ENCODE results near the gene ECSIT.
A peak's percentile ranks its signal among the peaks of the same experiment; 100 is the strongest.

ECSIT gene

DNA sequence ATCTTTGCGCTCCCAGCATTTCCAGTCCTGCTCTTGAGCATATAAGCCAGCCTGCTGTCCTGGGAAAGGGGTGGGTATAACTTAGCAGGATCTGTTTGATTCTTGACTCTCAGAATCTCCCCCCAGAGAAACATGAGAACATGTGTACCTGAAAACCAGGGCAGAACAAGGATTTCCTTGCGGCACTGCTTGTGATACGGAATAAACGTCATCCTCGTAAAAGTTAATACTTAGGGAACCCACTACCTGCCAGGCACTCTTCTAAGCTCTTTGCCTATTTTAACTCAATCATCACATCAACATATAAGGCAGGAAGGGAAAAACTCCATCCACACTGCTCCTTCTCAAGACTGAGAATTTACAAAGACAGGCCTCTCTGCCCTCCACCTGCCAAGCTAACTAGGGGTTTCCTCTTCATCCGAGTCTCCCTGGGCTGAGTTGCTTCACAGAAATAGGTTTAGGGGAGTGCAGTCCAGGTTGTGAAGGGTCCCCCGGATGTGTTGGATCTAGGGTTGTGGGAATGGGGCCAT is 24.4 kb downstream of the ECSIT start:
- no peak for DNase-seq

DNA sequence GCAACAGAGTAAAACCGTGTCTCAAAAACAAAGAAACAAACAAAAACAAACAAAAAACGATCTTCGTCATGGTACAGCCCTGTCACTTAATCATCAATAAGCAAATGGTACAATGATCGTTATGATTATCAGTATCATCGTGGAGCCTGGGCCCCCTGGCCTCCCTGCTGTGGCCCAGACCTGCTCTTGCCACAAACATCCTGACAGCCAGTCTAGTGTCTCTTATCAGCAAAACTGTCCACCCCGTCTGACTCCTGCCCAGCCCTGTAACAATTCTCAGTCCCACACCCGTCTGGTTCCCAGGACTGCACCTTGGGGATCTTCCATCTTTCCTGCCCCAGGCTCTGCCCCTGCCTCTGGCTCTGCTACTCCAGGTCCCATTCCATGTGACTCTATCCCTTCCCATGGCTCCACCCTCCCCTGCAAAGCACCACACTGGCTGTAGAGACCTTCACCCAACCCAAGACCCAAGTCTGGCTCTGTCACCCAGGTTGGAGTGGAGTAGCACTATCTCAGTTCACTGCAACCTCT is 29.0 kb downstream of the ECSIT start:
- DNase-seq, result no peak

DNA sequence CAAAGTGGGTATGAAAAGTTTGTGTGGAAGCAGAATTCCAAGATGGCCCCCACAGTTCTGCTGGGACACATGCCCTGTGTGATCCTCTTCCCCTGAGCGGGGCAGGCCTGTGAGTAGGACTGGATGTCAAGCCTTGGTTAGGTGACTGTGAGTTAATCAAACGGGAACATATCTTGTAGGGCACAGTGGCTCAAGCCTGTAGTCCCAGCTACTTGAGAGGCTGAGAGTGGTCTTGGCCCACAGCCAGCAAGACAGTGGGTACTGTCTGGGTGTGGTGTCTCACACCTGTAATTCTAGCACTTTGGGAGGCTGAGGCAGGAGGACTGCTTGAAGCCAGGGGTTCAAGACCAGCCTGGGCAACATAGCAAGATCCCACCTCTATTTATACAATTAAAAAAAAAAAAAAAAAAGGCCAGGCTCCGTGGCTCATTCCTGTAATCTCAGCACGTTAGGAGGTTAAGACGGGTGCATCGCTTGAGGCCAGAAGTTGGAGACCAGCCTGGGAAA is 29.7 kb downstream of the ECSIT start:
- no peak for DNase-seq

DNA sequence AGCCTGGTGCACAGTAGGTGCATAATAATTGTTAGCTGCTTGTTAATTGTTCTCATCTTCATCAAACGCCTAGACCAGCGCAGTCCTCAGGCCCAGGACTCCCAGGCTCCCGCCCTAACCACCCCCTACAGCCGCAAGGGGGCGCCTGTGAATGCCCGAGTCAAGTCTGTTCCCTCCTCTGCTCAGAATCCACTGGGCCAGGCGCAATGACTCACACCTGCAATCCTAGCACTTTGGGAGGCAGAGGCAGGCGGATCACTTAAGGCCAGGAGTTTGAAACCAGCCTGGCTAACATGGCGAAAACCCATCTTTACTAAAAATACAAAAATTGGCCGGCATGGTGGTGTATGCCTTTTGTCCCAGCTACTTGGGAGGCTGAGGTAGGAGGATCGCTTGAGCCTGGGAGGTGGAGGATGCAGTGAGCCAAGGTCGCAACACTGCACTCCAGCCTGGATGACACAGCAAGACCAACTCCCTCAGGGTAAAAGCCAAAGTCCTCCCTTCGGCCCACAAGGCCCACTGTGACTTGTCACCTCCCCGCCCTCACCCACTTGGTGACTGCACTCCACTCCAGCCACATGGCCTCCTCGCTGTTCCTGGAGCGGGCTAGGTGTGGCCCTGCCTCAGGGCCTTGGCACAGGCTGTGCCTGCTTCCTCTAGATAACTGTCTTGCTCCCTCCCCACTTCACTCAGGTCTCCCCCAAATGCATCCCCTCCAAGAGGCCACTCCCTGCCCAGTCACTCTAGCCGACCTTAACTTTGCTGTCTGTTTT is 32.4 kb downstream of the ECSIT start:
- peak in 33 of 58 donors; percentile 5 to 60 (median 22) for DNase-seq

DNA sequence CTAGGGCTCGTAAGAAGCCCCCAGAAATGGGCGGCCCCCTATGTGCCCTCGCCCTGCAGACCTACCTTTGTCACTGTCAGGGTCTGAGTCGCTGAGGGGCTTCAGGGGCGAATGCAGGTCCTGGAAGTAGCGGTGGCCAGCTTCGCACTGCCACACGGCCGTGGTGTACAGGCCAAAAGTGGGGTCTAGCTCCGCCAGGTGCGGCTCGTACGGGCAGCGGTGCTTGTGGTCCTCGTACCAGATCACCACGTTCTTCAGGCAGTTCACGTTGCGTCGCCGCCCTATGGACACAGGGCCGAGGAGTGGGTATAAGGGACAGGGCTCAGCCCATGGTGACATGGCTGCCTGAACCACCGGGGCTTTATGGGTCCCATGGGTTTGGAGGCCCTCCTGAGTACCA is 33.0 kb downstream of the ECSIT start:
- no peak for DNase-seq

DNA sequence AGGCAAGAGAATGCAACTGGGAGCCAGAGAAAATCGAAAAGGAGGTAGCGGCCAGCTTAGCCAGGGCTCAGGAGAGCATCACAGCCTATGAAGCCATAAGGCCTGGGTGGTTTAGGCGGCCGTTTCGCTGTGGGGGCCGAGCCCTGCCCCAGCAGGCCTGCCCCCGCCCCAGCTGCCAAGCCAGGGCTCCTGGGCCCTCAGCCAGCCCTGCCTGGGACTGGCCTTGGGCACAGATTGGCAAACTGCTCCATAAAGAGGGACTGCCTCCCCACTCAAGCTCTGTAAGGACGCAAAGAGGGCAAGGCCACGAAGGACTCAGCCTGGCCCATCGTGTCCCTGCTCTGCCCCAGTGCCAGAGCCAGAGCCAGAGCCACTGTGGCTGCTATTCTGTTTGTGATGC is 33.5 kb downstream of the ECSIT start:
- peak in 7 of 58 donors; percentile 6 to 17 (median 8) for DNase-seq

DNA sequence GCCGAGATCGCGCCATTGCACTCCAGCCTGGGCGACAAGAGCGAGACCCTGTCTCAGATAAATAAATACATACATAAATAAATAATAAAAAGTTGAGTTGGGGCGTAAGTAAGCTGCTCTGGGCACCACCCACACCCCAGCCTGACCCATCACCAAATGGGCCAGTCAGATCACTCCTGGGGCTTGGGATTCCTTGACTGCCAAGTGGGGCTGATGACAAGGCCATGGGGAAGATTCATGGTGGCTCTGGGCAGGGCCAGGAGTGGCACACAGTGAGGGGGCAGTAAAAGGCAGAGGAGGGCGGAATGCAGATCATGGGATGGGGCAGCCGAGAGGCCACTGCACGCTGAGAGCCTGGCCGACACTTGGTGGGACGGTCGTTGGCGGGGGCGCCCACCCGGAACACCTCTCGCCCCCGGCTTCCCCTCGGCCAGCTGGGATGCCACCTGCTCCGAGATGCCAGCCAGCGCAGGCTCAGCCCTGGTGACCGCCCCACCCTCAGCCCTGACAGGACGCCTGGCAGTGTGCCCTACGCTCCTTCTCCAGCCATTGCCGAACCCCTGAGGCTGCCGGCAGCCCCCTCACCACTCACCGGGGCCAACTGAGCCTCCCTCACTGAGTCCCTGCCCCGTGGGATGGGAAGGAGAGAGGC is 34.2 kb downstream of the ECSIT start:
- DNase-seq, result no peak

DNA sequence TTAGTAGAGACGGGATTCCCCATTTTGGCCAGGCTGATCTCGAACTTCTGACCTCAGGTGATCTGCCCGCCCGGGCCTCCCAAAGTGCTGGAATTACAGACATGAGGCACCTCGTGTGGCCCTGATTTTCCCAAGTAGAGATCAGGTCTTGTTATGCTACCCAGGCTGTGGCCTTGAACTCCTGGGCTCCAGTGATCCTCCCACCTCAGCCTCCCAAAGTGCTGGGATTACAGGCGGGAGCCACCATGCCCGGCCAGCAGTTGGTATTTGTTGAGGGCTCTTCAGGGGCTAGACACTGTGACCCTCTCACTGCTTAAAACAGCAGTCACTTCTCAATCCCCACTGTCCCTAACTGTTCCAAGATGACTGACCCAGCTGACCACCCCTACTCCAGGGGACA is 39.6 kb downstream of the ECSIT start:
- no peak for DNase-seq

DNA sequence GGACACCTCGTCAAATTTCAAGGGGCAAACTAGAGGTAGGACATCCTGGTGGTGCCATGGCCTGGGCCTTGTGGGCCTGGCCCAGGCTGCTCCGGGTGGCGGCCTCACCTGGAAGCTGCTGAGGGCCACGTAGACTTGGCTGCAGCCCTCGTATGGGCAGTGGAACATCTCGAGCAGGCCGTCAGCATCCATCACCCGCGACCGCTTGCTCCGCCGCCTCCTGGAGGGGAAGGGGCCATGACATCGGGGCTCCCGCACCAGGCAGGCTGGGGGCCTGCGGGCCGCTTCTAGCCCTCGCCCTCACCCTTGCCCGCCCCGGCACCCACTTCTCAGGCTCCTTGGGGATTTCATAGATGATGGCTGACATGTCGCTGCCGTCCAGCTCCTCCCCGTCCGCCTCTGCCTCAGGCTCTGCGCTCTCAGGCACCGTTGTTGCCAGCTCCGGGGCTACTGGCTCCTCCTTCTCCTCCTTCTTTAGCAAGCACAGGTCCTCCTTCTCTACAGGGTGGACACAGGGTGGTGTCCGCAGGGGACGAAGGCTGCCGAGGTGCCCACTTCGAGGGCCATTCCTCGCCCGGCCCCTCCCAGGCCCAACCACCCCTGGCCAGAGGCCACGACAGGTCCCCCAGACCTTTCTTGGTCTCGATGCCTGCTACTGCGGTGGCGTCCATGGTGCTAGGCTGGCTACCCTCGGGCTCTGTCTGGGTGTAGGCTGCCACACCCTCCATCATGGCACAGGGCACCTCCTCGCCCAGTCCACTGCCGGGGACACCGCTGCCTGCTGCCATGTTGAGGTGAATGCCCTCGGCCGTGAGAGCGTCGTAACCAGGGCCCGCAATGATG is 42.1 kb downstream of the ECSIT start:
- no peak for DNase-seq

DNA sequence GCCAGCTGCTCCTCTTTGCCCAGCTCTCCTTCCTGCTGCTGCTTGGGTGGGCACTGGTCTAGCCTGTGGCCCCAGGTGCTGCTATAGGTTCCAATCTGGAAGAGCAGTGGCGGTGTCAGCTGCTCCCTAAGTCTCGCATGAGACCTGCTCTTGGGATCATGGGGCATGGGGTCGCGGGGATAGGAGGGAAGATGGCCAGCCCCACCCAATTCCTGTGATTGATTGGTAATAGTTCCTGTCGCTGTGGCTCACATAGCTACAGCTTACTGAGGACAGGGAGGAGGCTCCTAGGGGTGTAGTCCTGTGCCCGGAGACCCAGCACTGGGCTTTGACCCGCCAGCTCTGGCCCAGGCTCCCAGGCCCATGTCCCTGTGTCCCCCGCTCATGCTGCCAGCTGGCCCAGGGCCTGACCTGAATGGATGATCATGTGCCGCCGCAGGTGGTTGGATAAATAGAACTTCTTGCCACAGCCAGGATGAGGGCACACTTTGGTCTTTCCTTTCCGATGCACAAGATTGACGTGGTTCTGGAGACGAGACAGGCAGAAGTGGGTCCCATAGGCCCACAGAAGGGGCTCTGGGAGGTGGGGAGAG is 43.6 kb downstream of the ECSIT start:
- no peak for DNase-seq

DNA sequence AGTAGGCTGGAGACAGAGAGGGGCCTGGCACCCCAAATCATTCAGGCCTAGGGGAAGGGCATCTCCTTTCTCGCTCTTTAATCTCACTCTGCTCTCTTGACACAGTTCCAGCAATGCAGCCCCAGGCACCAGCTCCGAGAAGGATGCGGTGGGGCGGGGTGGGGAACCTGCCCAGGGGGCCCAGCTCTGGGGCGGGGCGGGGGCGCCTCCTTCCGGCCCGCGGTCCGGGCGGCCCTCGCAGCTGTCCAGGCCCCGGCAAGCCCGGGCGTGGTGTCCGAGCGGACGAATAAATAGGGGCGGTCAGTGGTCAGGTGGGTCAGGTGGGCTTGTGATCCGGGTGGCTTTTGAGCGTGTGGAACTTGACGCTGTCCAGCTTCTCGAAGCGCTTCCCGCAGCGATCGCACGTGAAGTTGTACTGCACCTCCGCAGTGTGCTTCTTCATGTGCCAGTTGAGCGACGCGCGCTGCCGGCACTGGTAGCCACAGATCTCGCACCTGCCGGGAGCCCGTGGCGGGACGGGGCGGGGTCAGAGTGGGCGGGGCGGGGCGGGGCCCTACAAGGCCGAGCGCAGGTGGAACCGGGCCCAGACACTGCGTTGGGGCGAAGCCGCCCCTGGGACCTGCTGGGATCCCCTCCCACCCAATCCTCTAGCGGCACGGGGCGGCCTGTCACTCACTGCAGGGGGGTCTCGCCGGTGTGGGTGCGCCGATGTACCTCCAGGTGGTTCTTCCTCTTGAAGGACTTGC is 45.4 kb downstream of the ECSIT start:
- no peak for DNase-seq

DNA sequence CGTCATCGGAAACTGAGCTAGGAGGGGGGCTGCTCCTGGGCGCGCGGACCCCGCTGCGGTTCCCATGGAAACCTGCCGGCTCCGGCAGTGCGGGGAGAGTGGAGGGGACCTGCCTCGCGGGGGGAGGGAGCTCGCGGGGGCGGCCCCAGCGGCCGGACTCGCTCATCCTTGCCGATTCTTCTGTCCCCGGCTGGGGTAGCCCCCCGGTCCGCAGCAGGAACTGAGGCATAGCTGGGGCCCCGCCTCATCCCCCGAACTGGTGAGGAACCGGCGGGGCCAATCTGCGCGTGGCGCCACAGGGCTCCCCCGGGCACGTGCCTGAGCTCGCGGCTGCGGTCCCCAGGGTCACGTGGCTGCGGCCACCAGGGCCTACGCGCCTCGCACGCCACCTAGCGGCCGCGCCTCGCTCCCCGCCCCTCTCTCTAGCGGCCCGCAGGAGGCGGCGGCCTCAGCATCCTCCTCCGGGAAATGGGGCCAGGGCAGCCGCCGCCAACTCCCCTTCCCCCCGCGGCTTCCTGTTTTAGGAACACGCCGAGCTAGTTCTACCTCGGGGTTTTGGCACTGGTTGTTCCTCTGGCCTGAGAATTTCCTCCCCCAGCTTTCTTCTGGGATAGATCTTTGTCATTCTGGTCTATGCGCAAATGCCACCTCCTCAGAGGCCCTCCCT is 46.4 kb downstream of the ECSIT start:
- peak in 57 of 58 donors; percentile 63 to 99 (median 86) for DNase-seq

DNA sequence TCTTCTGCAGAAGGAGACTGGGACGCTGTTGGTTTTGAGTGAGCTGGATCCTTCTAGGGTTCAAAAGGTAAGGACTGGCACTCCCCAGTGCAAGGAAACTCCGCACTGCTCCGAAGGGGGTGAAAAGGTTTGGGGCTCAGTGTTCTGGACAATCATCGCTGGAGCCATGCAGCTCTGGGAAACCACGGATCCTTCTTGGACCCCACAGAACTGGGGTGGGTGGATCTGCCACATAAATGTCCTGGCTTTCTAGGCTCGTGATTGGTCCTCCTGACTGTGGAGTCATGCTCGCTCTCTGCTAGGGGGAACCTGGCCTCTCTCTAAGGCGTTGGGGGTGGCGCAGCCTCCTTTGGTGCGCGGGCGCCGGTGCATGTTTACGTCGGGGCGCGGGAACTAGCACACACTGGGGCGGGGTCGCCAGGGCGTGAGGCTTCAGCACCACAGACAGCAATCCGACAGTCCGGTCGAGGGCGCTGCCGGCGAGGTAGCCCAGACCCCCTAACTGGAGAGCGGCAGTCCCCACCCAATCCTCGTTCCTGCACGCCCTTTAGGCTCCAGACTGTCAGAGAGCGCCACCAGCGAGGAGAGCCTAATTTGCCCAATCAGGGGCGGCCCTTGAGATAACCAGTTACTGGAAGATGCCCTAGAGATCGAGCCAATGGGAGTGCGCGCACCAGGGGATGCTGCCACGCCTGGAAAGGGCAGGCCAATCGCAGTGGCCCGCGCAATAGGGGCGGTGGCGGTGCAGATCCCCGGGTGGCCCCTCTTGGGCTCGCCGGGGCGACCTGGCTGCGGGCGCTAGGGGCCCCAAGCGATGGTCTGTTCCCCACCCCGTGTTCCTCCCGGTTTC is 47.2 kb downstream of the ECSIT start:
- DNase-seq, result peak; percentile 75 to 99 (median 94)

DNA sequence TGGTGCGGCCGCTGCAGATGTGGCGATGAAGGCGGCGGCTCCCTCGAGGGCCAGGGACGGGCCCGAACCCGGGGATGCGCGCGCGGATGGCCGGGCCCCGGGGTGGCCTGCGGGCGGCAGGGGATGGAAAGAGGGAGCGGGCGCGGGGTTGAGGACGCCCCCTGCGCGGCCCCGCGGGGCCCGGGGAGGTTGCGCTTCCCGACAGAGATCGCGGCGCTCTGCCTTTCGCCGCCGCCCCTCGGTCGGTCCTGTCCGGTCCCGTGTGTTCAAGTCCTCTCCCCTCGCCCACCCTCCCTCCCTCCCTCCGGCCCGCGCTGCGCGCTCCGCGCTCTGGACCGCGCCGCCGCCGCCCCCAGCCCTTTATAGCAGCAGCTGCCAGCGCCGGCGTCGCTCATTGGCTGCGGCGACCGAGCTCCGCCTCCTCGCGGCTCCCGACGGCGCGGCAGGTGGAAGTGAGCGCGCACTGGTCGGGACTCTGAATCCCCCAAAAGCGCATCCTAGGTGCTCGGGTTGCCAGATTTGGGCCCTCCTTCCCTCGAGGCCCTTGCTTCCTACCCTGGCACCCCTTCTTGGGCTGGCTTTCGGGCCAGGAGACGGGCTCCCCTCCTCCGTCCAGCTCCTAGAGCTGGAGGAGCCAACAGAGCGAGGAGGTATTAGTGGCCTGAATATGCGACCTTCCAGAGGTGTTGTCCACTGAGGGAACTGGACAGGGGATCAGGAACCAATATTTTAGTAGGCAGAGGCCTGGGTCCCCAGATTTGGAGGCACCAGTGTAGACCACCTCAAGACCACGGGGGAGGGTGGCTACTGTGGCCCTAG is 48.0 kb downstream of the ECSIT start, which contains the start of gene ELAVL3:
Gene ELAVL3 (minus strand): TSS at position 332 of the 819 bp plus-strand sequence. CDS start 438 bp downstream, outside the sequence.
- DNase-seq, result peak in 56 of 58 donors; percentile 21 to 83 (median 66)

DNA sequence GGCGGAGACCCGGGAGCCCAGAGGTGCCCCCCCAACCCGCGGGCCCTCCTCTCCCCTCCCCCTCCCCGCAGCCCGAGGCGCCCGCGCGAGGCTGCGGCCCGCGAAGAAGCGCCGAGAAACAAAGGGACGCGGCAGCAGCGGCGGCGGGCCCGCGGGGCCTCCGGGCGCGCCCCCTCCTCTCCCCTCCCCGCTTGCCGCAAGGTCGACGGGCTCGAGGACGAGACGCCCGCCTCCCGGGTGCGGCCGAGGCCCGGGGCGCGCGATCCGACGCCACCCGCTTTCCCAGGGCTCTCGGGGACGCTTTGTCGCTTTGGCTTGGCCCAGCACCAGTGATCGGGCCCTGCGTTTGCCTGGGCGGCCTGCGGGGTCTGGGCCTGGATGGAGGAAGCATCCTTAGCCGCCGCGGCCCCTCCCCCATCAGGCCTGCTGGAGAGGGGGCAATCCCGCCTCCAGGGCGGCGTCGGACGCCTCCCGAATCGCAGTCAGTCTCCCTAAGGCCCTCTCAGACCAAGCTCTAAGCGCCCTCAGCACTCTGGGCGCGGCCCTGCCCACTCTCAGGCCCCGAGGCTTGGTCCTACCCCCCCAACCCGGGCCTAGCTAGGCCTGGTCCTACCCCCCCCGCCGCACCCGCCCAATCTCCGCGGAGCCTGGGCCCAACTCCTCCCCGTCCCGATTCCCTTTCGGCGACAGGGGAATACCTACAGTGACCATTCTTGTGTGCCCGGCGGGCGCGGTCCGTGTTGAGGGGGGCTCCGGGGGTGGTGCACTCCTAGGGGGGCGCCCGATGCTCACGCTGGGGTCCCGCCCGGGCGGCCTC is 48.8 kb downstream of the ECSIT start:
- DNase-seq, result peak in 34 of 58 donors; percentile 7 to 67 (median 34)
